A673 (cell line): ENCODE measurements around the gene GLI3. TPM values are rescaled to one million over a fixed set of nuclear protein-coding genes. Genes with fewer than 3 reads are reported as not detected.

Experiments used
- BruUV-seq: library from RNA; stranded (reverse); fragments of 400-500 nt; replicated peaks from 2 replicates; lab custom pipeline; 2021; lab: Mats Ljungman, UMichigan
- CTCF ChIA-PET: fragments of 300-600 bp; sonication (Branson Sonifier 250); formaldehyde crosslinking; loops from one replicate; lab custom pipeline; 2022; ENCODE audit warnings: antibody characterized with exemption; lab: Charles Lee
- POLR2A ChIA-PET: fragments of 300-600 bp; sonication (Branson Sonifier 250); formaldehyde crosslinking; loops from one replicate; lab custom pipeline; 2022; ENCODE audit warnings: antibody characterized with exemption; ENCODE audit not compliant: low non-redundant PET; lab: Charles Lee
- DNase-seq: peaks from one replicate; pipeline ENCODE4 v3.0.0-alpha.2; 2015; ENCODE audit warnings: low spot score
- H3K27ac ChIP-seq: fragments of 200-600 bp; sonication (generic); 2 replicates; pipeline ENCODE4 v1.5.1; 2016; ENCODE audit warnings: mixed run types, low read depth, mild to moderate bottlenecking, mixed read lengths, antibody characterized with exemption, low read length; ENCODE audit not compliant: poor library complexity, severe bottlenecking
- H3K27me3 ChIP-seq: fragments of 200-600 bp; sonication (generic); replicated peaks from 2 replicates; pipeline ENCODE4 v1.6.1; 2017; ENCODE audit warnings: mixed run types, low read depth, mild to moderate bottlenecking, mixed read lengths, antibody characterized with exemption, low read length; ENCODE audit not compliant: insufficient read depth, poor library complexity
- H3K36me3 ChIP-seq: fragments of 200-600 bp; sonication (generic); 2 replicates; pipeline ENCODE4 v1.6.1; 2016; ENCODE audit warnings: mixed run types, mild to moderate bottlenecking, mixed read lengths, antibody characterized with exemption, low read length; ENCODE audit not compliant: insufficient read depth, poor library complexity, severe bottlenecking
- H3K4me1 ChIP-seq: fragments of 200-600 bp; sonication (generic); 2 replicates; pipeline ENCODE4 v1.6.1; 2017; ENCODE audit warnings: mixed run types, mild to moderate bottlenecking, mixed read lengths, antibody characterized with exemption, low read length; ENCODE audit not compliant: insufficient read depth, poor library complexity, severe bottlenecking
- H3K4me3 ChIP-seq: fragments of 200-600 bp; sonication (generic); 2 replicates; pipeline ENCODE4 v1.5.1; 2016; ENCODE audit warnings: low read depth, mixed run types, mild to moderate bottlenecking, mixed read lengths, low read length; ENCODE audit not compliant: poor library complexity, severe bottlenecking
- H3K9me3 ChIP-seq: fragments of 200-600 bp; sonication (generic); 2 replicates; pipeline ENCODE4 v1.6.1; 2016; ENCODE audit warnings: mixed run types, low read depth, mild to moderate bottlenecking, mixed read lengths, antibody characterized with exemption, low read length; ENCODE audit not compliant: poor library complexity, severe bottlenecking
- EZH2 ChIP-seq: fragments of 200-600 bp; sonication (generic); IDR thresholded peaks from 2 replicates; pipeline ENCODE4 v1.6.1; 2017; ENCODE audit warnings: borderline replicate concordance, low read depth, mild to moderate bottlenecking, mixed read lengths, antibody characterized with exemption, low read length; ENCODE audit not compliant: poor library complexity, severe bottlenecking
- intact Hi-C: fragments of 100-400 bp; cut with micrococcal nuclease; formaldehyde crosslinking; loops from one replicate; pipeline ENCODE4 v1.10.0; 2022; ENCODE audit not compliant: unreplicated experiment
- total RNA-seq: library from RNA; stranded (reverse); gene quantifications from 2 replicates; pipeline ENCODE4 v1.2.3, GENCODE V29; 2021
- TF ChIP-seq, protein P1 (sequence below): fragments of 300-800, 200-600 bp; sonication (generic); conservative IDR thresholded peaks from 2 replicates; pipeline ENCODE4 v1.5.1; 2017; ENCODE audit warnings: low read depth, mild to moderate bottlenecking, antibody characterized with exemption, low read length, moderate library complexity, mixed read lengths

GLI3 gene
- total RNA-seq, 1 experiment from 2014 or later = 52.6 TPM

- CTCF ChIA-PET = no interaction called here
- BruUV-seq = no TSS peak
- peaks cover 23% of the 10 kb centered on the region for H3K4me1 ChIP-seq
These were observed 110.4 kb downstream of the GLI3 start for GRCh38 chr7:42126475-42127231.

DNA sequence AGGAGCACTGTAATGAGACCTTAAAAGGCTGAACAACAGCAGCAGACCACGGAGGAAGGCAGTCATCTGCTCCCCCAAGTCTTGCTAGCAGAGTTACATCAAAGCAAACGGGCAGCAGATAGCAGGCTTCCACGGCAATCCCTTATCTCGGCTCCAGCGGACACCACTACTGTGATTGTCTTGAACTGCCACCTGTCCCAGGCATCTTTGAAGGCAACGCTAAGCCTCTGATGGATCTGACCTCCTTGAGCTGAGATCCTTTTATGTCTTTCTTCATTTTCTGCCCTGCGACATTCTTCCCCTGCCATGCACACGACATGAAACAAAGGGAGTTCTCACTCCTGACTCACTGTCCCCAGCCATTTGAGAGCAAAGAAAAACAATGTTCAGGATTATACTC, 111.7 kb downstream of the GLI3 start:
- Histone ChIP-seq H3K4me3 (no peak overlapping the region), H3K27me3 (no peaks in the 10 kb centered on the region), H3K27ac (no peak overlapping the region), H3K36me3 (no peaks in the 10 kb centered on the region), H3K4me1 (peaks cover 27% of the 10 kb centered on the region), H3K9me3 (no peaks in the 10 kb centered on the region)
- BruUV-seq = no TSS peak
- CTCF ChIA-PET = no interaction called here
- intact Hi-C loops = no loop called here
- POLR2A ChIA-PET = interaction anchor here (0.6 kb wide), 1 partner anchor 600 kb away, joined by 3 read pairs; no protein-coding TSS in a partner anchor
- no peak for DNase-seq
- TF ChIP-seq, protein P1, sequence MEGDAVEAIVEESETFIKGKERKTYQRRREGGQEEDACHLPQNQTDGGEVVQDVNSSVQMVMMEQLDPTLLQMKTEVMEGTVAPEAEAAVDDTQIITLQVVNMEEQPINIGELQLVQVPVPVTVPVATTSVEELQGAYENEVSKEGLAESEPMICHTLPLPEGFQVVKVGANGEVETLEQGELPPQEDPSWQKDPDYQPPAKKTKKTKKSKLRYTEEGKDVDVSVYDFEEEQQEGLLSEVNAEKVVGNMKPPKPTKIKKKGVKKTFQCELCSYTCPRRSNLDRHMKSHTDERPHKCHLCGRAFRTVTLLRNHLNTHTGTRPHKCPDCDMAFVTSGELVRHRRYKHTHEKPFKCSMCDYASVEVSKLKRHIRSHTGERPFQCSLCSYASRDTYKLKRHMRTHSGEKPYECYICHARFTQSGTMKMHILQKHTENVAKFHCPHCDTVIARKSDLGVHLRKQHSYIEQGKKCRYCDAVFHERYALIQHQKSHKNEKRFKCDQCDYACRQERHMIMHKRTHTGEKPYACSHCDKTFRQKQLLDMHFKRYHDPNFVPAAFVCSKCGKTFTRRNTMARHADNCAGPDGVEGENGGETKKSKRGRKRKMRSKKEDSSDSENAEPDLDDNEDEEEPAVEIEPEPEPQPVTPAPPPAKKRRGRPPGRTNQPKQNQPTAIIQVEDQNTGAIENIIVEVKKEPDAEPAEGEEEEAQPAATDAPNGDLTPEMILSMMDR = no peak
- TF ChIP-seq EZH2 = no peak

More at GRCh38 chr7:42126475-42127231, 110.4 kb downstream of the GLI3 start:
- POLR2A ChIA-PET = no interaction called here
- H3K27me3 ChIP-seq = no peaks in the 10 kb centered on the region
- H3K9me3 ChIP-seq = peaks cover 3% of the 10 kb centered on the region
- H3K36me3 ChIP-seq = no peaks in the 10 kb centered on the region
- H3K4me3 ChIP-seq = no peak overlapping the region
- DNase-seq = no peak
- no peak overlapping the region for H3K27ac ChIP-seq
- intact Hi-C loops = no loop called here
- TF ChIP-seq EZH2 = no peak
- TF ChIP-seq, protein P1 = no peak

GRCh38 chr7:42123716-42124115, 113.3 kb downstream of the GLI3 start:
- Histone ChIP-seq H3K36me3 (no peaks in the 10 kb centered on the region), H3K9me3 (no peaks in the 10 kb centered on the region), H3K4me3 (no peak overlapping the region), H3K27me3 (no peaks in the 10 kb centered on the region), H3K27ac (no peak overlapping the region), H3K4me1 (peaks cover 36% of the 10 kb centered on the region)
- POLR2A ChIA-PET = no interaction called here
- DNase-seq = no peak
- BruUV-seq = no TSS peak
- no peak for TF ChIP-seq EZH2
- CTCF ChIA-PET = no interaction called here
- intact Hi-C loops = no loop called here

- Histone ChIP-seq H3K36me3 (no peaks in the 10 kb centered on the region), H3K4me1 (peaks cover 36% of the 10 kb centered on the region), H3K9me3 (no peaks in the 10 kb centered on the region), H3K27ac (no peak overlapping the region), H3K27me3 (no peaks in the 10 kb centered on the region), H3K4me3 (no peak overlapping the region)
- ChIA-PET POLR2A (no interaction called here), CTCF (no interaction called here)
- TF ChIP-seq, protein P1 = no peak
- no peak for TF ChIP-seq EZH2
- no peak for DNase-seq
- BruUV-seq = no TSS peak
- intact Hi-C loops = no loop called here
These were observed 116.8 kb downstream of the GLI3 start for GRCh38 chr7:42120191-42120590.
